ENCODE results near the gene TMEM272.

Gene TMEM272

DNA sequence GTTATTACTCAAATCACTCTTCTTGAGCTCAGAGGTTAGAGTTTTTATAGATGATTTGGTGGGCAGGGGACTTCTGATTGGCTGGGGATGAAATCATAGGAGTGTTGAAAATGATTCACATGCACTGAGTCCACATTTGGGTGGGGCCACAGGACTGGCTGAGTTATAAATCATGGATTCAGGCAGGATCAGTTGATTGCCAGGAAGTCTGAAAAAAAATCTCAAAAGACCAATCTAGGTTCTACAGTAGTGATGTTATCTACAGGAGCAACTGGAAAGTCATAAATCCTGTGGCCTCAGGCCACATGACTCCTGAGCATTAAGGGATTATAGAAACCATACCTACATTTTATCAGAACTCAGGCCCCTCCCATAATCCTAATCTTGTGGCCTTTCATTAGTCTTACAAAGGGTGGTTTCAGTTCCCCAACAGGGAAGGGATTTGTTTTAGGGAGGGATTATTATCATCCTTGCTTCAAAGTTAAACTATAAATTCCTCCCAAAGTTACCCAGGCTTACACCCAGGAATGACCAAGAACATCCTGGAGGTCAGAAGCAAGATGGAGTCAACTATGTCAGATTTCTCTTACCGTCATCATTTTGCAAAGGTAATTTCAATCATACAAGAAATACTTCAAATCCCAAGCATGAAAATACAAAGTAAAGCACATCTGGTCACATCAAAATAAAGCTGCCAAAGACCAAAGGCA lies 11.2 kb upstream of the TMEM272 start:
- DNase-seq = no peak

DNA sequence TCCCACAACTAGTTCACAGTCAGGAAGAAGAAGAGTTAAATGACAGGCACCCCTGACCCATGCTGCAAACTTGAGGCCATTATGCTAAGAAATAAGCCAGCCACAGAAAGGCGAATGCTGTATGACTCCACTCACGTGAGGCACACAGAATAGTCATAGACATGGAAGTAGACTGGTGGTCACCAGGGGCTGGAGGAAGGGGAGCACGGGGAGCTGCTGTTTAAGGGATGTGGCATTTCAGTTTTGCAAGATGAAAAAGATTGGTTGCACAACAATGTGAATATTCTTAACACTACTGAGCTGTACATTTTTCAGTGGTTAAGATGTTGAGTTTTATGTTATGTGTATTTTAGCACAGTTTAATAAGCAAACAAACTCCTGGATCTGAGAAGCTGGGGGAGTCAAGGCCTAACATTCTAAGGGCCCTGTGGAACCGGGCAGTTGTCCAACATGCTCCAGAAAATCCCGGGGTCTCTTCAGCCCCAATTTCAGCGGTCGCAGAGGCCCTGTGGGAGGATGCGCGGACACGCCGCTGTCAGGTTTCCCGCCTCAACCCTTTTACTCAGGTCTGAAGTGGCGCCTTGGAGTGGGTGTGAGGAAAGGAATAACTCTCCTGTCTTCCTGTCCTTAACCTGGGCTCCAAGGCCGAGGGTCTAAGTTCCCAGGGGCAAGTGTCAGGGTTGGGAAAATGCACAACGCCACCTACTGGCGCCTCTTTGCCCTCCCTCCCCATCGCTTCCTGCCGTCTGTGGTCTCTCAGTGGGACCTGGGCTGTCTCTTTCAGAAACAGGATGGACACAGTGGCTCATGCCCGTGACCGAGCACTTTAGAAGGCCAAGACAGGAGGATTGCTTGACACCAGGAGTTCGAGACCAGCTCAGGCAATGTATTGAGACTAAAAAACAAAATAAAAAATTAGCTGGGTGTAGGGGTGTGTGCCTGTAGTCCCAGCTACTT lies 4.4 kb upstream of the TMEM272 start:
- DNase-seq = peak in 1 of 56 donors; percentile 8

DNA sequence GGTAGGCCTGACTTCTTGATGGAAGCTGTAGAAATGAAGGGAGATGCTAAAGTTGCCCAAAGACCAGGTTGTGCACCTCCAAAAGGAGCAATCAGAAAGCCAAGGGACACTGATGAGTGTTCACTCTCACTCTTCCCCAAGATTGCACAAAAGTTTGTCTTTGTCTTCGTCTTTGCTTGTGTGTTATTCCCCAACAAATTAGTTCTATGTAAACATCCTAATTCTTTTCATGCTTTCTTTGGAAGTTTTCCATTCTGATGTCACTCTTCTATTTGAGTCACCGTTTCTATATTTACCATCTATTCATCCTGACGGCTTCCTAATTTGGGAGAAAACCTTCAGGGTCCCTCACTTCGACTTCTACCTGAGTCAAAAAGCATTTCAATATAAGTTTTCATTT lies 3.7 kb upstream of the TMEM272 start:
- no peak for DNase-seq

DNA sequence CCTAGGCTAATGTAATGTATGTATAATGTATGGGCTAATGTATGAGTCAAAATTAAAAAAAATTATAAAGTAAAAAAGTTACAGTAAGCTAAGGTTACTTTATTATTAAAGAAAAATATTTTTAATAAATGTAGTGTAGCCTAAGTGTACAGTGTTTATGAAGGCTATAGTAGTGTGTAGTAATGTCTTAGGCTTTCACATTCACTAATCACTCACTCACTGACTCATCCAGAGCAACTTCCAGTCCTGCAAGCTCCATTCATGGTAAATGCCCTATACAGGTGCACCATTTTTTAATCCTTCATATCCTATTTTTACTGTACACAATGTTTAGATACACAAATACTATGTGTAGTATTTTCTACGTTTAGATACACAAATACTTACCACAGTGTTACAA lies 1.8 kb upstream of the TMEM272 start:
- no peak for DNase-seq

DNA sequence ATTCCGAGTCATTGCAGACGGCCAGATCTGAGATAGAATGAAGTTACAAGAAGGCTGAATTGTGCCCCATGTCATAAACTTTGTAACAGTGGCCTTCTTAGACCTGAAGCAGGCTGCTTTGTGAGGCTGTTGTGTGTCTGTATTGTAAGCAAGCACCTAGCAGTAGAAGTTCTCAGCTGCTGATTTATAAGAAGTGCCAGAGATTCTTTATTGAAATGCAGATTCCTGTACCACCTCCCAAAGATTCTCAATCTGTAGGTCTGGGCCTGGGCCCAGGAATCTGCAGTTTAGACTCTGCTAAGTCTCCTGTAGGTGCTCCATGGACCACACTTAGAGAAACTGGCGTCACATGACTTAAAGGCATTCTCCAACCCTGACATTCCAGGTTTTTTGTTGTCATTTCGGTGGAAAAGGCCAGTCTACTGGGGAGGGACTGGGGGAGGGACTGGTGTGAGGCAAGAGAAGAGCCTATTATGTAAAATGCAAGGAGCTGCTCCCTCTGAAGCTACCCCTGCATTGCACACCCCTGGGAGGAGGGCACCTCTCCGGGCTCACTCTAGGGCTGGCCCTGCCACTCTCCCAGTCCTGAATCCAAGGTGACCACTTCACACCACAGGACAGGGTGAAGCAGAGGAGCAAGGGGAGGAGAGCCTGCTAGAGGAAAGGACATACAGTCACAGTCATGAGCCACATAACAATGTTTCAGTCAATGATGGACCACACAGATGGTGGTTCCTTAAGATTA lies 769 bp upstream of the TMEM272 start:
- no peak for DNase-seq

DNA sequence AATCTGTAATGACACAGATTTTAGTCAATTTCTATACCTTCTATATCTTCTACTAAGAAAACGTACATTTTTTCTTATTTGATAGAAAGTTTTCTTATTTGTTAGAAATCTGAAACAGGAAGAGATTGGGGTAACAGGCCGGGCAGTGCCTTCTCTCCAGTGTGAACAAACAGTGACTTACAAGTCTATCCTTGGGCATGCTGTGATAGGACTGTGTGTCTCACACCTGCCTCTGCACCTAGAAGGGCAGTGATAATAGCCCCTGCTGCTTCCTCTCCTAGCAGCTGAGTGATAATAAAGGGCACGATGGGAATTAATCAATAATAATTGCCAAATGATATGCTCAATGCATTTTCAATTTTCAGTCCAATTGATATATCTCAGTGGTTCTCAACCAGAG lies 1.4 kb downstream of the TMEM272 start:
- DNase-seq = no peak

DNA sequence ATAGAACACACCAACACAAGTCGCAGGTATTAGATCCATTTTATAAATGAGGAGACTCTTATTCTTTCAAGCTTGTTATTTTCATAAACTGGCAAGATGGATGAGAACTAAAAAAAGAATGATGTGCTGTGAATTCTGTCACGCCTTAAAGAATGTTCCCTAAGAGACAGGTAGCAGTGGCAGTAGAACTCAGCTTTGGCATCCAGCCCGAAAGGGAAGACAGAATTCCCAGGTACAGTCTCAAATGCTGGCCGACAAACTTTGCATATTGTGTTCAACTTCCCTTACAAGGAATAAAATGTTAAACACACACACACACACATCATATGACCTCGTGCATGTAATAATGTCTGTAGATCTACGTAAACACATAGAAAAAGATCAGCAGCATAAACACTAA lies 3.2 kb downstream of the TMEM272 start:
- DNase-seq = no peak

DNA sequence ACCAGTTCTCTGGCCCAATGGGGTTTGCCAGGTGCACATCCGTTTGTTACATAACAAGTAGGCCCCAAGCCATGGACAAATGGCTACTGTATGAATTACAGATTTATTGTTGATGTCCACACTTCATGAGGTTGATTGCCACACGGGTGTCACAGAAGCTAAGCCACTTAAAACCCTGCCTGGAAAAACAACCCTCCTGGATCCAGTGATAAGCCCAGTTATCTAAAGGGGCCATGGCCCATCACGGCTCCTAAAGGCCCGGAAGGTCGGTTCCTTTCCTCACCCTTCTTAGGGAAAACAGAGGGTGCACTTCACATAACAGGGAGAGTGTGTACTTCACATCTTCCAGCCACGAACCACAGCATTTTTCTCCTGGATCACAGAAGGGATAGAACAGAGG lies 4.1 kb downstream of the TMEM272 start:
- no peak for DNase-seq

DNA sequence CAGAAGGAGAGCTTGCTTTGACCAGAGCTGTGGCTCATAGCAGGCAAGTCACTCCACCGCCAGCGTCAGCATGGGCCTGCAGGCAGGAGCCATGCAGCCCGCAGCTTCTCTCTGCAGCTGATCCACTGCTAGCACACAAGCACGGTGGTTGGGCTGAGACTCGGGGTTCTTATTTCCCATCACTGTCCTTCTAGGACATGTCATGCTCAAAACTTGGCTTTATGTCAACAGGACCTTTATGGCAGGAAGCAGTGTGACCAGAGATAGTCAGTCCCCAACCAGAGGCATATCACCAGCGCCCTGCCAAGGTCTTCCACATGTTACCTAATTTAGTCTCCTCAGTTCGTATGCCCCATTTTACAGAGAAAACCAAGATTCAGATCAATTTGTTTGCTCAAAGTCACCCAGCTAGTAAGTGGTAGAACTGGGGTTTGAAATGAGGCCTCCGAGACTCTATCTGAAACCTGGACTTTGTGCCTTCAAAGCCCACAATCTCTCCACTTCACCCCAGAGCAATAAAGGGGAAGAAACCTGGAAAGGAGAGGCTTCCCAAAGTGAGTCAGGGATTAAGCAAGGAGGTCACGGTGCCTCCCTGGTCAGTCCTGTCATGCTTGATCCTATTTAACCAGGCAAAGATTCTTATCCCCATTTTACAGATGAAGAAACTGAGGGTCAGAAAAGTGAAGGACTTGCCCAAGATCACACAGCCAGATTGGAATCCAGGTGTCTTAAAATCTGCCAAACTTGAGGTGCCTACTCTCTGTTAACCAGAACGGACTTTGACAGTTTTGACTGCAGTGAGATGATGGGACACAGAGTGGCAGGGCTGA lies 5.1 kb downstream of the TMEM272 start:
- no peak for DNase-seq

DNA sequence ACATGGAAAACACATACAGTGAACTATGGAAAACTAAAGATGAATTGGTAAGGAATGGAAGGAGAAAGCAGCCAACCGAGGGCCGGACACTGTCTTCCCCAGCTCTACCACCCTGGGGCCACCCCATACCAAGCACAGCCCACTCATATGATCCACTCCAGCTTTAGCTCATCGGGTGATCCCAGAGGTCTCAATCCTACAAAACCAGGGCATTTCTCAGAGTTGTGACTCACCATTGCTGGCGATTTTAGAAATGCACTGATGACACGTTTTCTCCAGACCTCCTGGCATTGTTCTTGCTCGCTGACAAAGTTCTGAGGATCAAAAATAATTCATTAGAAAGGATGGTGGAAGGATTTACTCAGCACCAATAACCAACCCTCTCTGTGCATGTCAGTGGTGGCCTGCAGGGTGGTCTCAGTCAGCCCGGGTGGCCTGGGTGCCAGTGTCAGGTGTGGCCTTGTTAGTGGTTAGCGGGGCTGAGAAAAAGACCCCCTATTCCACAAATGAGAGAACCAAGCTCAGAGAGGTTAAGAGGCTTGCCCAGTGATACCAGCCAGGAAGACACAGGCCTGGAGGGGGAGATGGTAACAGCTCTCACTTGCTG lies 6.6 kb downstream of the TMEM272 start:
- no peak for DNase-seq

DNA sequence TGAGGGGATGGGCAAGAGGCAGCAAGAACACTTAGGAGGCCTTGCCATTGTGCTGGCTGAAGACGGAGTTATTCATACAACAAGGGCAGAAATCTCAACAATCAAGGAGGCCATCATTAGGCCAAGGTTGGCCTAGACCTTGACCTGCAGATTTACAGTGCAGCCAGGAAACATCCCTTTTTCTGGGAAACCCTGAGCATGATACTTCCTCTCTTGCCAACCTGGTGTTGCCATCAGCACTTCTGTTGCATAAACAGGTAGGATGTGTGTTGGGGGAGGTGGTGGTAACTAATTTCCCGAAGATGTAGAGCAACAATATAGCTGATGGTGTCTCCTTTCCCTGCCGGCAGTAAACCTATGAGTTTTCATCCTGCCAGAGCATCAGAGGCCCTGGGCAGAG lies 8.0 kb downstream of the TMEM272 start:
- DNase-seq = no peak

DNA sequence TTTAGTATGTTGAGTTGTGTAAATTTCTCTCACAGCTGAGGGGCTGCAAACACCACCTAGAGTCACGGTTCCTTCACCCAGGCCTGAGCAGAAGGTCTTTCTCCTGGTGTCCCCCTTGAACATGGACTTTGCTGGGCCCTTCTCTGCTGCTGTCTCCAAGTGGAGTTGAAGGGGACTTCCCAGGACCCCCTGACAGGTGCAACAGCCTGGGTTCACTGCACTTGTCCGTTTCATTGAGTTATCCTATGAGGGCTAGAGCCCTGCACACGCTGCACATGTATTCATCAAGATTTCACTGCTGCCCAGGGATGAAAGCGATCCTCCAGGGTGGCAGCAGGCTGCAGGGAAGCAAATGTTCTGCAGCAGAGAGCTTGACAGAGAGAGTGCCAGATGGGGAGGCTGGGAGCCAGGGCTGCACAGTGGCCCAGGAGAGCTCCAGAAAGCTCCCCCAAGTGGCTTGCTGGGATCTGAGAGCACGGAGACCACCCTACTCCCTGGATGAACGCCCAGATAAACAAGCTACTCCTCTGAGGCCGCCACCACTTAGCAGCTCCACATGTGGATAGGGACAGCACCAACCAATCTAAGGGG lies 10.3 kb downstream of the TMEM272 start:
- peak in 3 of 56 donors; percentile 6 to 36 (median 11) for DNase-seq

DNA sequence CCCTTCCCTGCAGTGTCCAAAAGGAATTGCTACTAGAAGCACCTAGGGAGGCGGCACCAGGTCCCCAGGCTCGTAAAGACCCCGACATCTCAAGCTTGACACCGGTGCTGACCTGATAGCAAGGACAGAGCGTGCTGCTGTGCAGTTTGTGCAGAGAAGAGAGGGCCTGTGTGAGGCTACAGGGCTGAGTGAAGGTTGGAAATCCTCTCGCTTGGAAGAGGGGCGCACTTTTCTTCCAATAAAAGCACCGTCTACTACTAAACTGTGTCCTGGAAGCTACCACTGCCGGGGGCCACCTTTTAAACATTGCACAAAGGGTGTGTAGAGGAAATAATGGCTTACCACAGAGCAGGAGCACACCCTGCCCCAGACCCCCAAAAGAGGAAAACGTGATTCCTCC lies 11.0 kb downstream of the TMEM272 start:
- DNase-seq = no peak

DNA sequence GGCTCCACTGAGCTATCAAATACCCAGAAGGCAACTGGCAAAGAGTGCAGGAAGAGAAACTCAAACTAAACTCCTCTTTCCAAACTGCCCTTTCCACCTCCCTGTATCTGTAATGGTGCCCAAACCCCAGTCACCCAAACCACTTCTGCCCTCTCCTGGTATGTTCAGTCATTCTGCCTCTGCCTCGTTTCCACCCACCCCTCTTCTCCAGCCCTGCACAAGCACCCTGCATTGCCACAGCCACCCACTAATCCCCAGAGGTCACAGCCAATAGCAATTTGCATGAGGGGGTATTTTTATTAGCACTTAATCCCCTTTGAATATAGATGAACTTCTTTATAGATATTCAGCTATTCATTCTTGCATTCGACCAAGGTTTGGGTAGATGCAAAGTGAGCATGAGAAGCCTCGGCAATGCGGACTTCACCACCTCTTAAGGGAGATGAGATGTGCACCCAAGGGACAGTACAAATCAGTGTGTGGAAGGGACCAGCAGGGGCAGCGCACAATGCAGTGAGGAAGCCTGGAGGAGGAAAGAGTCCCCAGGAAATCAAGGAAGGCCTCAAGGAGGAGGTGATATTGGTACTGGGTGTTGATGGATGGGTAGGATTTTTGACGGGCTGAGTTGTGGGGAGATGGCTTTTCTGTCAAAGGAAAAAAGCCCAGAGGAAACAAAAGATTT lies 12.4 kb downstream of the TMEM272 start:
- DNase-seq = peak in 2 of 56 donors; percentile 9 to 11

DNA sequence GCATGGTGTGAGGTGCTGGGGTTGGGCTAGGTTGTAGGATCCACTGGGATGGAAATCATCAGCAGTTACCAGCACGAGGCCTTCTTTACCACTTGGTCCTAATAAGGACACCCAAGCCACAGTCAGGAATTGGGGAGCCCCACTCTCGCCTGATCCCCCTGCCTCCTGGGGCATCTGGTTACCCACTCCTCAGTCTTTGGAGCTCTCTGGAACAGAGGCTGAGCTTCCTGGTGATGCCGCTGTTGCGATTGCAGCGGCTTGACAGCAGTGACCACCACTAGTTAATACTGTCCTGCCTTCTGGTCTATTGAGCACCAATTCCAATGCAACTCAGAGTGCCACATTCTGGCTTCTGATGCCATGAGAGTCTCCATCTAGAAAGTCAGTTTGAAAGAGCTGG lies 13.5 kb downstream of the TMEM272 start:
- no peak for DNase-seq

DNA sequence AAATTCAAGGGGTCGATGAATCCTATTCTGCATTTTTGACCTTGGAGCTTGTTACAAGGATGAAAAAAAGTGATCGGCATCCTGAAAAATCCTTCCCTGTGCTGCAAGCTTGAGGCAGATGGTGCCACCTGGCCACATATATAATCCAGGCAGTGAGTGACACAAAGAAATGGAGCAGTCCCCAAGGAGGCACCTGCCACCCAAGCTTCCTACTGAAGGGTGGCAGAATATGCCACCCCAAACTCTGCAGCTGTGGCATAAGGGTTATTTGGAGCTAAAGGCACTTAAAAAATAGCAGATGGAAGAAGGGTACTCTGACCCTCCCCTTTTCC lies 15.4 kb downstream of the TMEM272 start:
- no peak for DNase-seq

DNA sequence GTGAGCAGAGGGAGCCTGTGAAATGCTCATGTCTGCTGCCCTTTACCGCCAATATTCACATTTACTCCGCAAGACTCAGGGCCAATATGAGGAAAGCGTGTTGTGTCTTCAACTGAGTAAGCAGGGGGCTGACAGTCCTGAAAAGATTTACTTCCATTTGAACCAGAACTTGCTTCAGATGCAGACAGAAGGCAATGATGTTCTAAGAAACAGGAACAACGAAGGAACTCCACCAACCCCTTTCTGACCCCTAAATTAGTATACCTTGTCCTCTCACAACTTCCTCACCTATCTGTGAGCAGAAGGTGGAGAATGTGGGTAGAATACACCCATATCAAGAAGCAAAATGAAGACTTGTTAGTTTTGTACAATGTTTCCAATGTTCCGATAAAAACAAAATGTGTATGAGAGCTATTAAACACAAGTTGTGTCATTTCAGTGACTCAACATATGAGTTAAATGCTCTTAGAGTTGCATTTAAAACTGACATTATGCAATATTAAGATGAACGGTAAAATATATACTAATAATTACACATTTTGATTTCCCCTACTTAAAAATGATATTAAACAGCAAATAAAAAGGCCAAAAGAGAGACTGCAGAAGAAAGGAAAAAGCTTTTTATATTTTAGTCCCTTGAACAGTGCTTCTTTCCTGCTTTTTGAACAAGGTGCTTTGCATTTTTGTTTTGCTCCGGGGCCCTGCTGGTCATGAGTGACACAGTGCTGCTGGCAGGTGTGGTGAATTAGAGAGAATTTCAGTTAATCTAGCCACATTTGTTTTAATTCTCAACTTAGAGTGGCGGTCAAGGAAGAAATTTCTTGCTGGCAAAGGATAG lies 16.0 kb downstream of the TMEM272 start:
- DNase-seq = no peak

DNA sequence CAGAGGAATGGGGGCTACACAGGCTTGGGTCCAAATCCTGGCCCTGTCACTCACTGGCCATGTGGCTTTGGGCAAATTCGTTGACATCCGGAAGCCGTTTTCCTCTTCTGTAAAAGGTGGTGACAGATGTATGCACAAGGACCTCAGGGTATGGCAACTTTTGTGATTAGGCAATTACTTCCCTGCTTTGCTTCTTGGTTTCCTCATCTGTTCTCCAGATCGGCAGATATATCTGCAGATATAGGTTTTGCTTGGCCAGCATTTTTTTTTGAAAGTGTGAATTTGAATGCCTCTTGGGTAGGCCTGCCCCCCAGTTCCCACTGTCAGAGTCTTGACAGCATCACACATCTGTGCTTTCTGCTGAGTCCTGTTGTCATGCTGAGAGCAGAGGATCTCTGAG lies 17.7 kb downstream of the TMEM272 start:
- DNase-seq = no peak

DNA sequence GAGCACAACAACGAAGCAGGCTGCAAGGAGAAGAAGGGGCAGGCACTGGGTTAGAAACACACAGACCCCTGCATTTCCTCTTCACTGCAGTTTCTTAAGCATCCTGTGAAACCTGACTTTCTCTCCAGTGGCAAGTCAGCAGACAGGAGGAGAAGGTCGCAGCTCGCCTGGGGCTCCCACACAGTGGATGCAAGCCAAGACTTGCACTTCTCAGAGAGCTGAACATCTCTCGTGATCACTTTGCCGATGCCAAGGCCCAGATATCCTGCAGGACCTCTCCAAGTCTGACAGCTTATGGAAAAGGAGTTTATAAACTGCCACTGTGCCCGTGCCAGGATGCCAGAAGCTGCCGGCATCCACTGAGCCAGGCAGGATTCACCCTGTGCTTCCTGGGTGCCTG lies 18.4 kb downstream of the TMEM272 start:
- DNase-seq = peak in 1 of 56 donors; percentile 5
